MM.1S (cell line): ENCODE measurements around the gene LMOD1.

Experiments used
- DNase-seq: peaks from one replicate; pipeline ENCODE4 v3.0.0-alpha.2; 2015
- H2AFZ ChIP-seq: fragments of 300-600 bp; sonication (generic); 2 replicates; pipeline ENCODE4 v1.6.0; 2016; ENCODE audit warnings: antibody characterized with exemption, low read length
- H3F3A ChIP-seq: fragments of 300-600 bp; sonication (generic); 2 replicates; pipeline ENCODE4 v1.6.1; 2016; ENCODE audit warnings: mild to moderate bottlenecking, antibody characterized with exemption, low read length, moderate library complexity, mixed read lengths; ENCODE audit not compliant: insufficient read depth
- H3K27ac ChIP-seq: fragments of 300-600 bp; sonication (generic); 2 replicates; pipeline ENCODE4 v1.5.1; 2016; ENCODE audit warnings: mild to moderate bottlenecking, low read length
- H3K27me3 ChIP-seq: fragments of 300-600 bp; sonication (generic); replicated peaks from 2 replicates; pipeline ENCODE4 v1.6.0; 2016; ENCODE audit warnings: low read length; ENCODE audit not compliant: insufficient read depth
- H3K36me3 ChIP-seq: fragments of 300-600 bp; sonication (generic); replicated peaks from 2 replicates; pipeline ENCODE4 v1.6.1; 2016; ENCODE audit warnings: mild to moderate bottlenecking, low read length, mixed read lengths; ENCODE audit not compliant: insufficient read depth
- H3K4me1 ChIP-seq: fragments of 300-600 bp; sonication (generic); 2 replicates; pipeline ENCODE4 v1.6.1; 2016; ENCODE audit warnings: low read length, mixed read lengths
- H3K4me2 ChIP-seq: fragments of 300-600 bp; sonication (generic); 2 replicates; pipeline ENCODE4 v1.6.0; 2016; ENCODE audit warnings: low read depth, low read length
- H3K4me3 ChIP-seq: fragments of 300-600 bp; sonication (generic); 2 replicates; pipeline ENCODE4 v1.5.1; 2016; ENCODE audit warnings: low read length, mixed read lengths
- H3K79me2 ChIP-seq: fragments of 300-600 bp; sonication (generic); 2 replicates; pipeline ENCODE4 v1.6.1; 2016; ENCODE audit warnings: mixed run types, low read length, mixed read lengths
- H3K9ac ChIP-seq: fragments of 300-600 bp; sonication (generic); 2 replicates; pipeline ENCODE4 v1.6.1; 2016; ENCODE audit warnings: low read length, mixed read lengths
- H3K9me2 ChIP-seq: fragments of 300-600 bp; sonication (generic); replicated peaks from 2 replicates; pipeline ENCODE4 v1.6.1; 2016; ENCODE audit warnings: mild to moderate bottlenecking, low read length, mixed read lengths; ENCODE audit not compliant: insufficient read depth
- H3K9me3 ChIP-seq: fragments of 300-600 bp; sonication (generic); replicated peaks from 2 replicates; pipeline ENCODE4 v1.6.1; 2016; ENCODE audit warnings: mild to moderate bottlenecking, low read length, mixed read lengths; ENCODE audit not compliant: insufficient read depth
- H4K20me1 ChIP-seq: fragments of 300-600 bp; sonication (generic); 2 replicates; pipeline ENCODE4 v1.6.1; 2016; ENCODE audit warnings: mild to moderate bottlenecking, low read length, moderate library complexity, mixed read lengths; ENCODE audit not compliant: insufficient read depth
- CTCF ChIP-seq: fragments of 300-600 bp; sonication (generic); IDR thresholded peaks from 2 replicates; pipeline ENCODE4 v1.5.1; 2016; ENCODE audit warnings: antibody characterized with exemption, low read length, mixed read lengths
- EZH2 ChIP-seq: fragments of 300-600 bp; sonication (generic); optimal IDR thresholded peaks from 2 replicates; pipeline ENCODE3; 2017; ENCODE audit warnings: low read depth, mild to moderate bottlenecking, antibody characterized with exemption, low read length, mixed read lengths
- EZH2phosphoT487 ChIP-seq: fragments of 300-600 bp; sonication (generic); IDR thresholded peaks from 2 replicates; pipeline ENCODE4 v1.6.1; 2018; ENCODE audit warnings: antibody characterized with exemption, low read length

Gene LMOD1

GRCh38 chr1:201933840-201934430 lies 12.4 kb downstream of the LMOD1 start:
- Histone ChIP-seq H3K27ac (no peak overlapping the region), H3F3A (no peaks in the 10 kb centered on the region)

GRCh38 chr1:201930803-201931202 lies 15.5 kb downstream of the LMOD1 start:
- no peak for TF ChIP-seq EZH2phosphoT487
- TF ChIP-seq CTCF: no peak
- TF ChIP-seq EZH2: no peak
- H3K9me3 ChIP-seq: no peaks in the 10 kb centered on the region
- no peak overlapping the region for H3K4me3 ChIP-seq
- no peaks in the 10 kb centered on the region for H3K9me2 ChIP-seq
- DNase-seq: no peak
- no peak overlapping the region for H3K4me2 ChIP-seq
- H3K36me3 ChIP-seq: no peaks in the 10 kb centered on the region
- no peaks in the 10 kb centered on the region for H3K79me2 ChIP-seq
- H3K9ac ChIP-seq: no peak overlapping the region
- H3K27ac ChIP-seq: no peak overlapping the region
- no peaks in the 10 kb centered on the region for H3K27me3 ChIP-seq
- H3F3A ChIP-seq: no peaks in the 10 kb centered on the region
- no peak overlapping the region for H2AFZ ChIP-seq
- H3K4me1 ChIP-seq: no peaks in the 10 kb centered on the region
- H4K20me1 ChIP-seq: no peaks in the 10 kb centered on the region

More at GRCh38 chr1:201933840-201934430, 12.4 kb downstream of the LMOD1 start:
- no peak for DNase-seq
- TF ChIP-seq CTCF (no peak), EZH2phosphoT487 (no peak), EZH2 (no peak)
- Histone ChIP-seq H3K4me3 (no peak overlapping the region), H3K27me3 (no peaks in the 10 kb centered on the region), H3K9ac (no peak overlapping the region), H4K20me1 (no peaks in the 10 kb centered on the region), H2AFZ (no peak overlapping the region), H3K79me2 (no peaks in the 10 kb centered on the region), H3K9me2 (no peaks in the 10 kb centered on the region), H3K4me1 (no peaks in the 10 kb centered on the region), H3K9me3 (no peaks in the 10 kb centered on the region), H3K36me3 (no peaks in the 10 kb centered on the region), H3K4me2 (no peak overlapping the region)

- H4K20me1 ChIP-seq: no peaks in the 10 kb centered on the region
- no peak overlapping the region for H3K27ac ChIP-seq
- H3K4me2 ChIP-seq: no peak overlapping the region
- H3K4me3 ChIP-seq: no peak overlapping the region
- TF ChIP-seq CTCF (no peak), EZH2 (no peak), EZH2phosphoT487 (no peak)
- H3K4me1 ChIP-seq: no peaks in the 10 kb centered on the region
- no peak for DNase-seq
- H3F3A ChIP-seq: no peaks in the 10 kb centered on the region
- H3K36me3 ChIP-seq: no peaks in the 10 kb centered on the region
- no peak overlapping the region for H3K9ac ChIP-seq
- no peaks in the 10 kb centered on the region for H3K27me3 ChIP-seq
- H3K79me2 ChIP-seq: no peaks in the 10 kb centered on the region
- H3K9me2 ChIP-seq: no peaks in the 10 kb centered on the region
- no peak overlapping the region for H2AFZ ChIP-seq
- H3K9me3 ChIP-seq: no peaks in the 10 kb centered on the region
These were observed 16.2 kb downstream of the LMOD1 start for GRCh38 chr1:201930137-201930536.
